GM21360 (cell line): ENCODE results near the gene KARS1.

Experiments
- ATAC-seq: cut with Tn5 transposase; IDR thresholded peaks from one replicate; pipeline ENCODE4 v1.9.1; 2021; ENCODE audit warnings: mild to moderate bottlenecking, moderate library complexity; ENCODE audit not compliant: unreplicated experiment

The KARS1 gene

DNA sequence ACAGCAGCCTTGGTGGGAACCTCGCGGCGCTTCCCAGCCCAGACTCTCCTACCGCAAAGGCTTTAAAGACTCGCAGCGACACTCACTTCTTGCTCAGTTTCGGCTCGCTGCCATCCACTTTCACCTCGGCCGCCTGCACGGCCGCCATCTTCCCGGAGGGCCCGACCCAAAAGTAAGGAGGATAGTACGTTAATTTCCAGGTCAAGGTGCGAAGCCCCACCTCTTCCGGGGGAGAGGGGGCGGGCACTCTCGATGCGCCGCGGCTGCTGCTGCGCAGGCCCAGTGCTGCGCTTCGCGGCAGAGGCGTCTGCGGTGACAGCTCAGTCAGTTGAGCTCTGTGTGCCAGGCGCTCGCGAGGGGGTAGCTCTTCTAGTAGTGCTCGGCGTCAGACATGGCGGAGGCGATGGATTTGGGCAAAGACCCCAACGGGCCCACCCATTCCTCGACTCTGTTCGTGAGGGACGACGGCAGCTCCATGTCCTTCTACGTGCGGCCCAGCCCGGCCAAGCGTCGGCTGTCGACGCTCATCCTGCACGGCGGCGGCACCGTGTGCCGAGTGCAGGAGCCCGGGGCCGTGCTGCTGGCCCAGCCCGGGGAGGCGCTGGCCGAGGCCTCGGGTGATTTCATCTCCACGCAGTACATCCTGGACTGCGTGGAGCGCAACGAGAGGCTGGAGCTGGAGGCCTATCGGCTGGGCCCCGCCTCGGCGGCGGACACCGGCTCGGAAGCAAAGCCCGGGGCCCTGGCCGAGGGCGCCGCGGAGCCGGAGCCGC lies at the start of gene KARS1, which contains the start of gene TERF2IP:
Gene KARS1, minus strand, starts transcription at position 174 of the 773 bp plus-strand sequence. Its CDS starts 26 bp downstream, at position 148.
Gene TERF2IP, plus strand, starts transcription at position 282 of the 773 bp plus-strand sequence. Its CDS starts 110 bp downstream, at position 392.
- ATAC-seq = peak; percentile 83

DNA sequence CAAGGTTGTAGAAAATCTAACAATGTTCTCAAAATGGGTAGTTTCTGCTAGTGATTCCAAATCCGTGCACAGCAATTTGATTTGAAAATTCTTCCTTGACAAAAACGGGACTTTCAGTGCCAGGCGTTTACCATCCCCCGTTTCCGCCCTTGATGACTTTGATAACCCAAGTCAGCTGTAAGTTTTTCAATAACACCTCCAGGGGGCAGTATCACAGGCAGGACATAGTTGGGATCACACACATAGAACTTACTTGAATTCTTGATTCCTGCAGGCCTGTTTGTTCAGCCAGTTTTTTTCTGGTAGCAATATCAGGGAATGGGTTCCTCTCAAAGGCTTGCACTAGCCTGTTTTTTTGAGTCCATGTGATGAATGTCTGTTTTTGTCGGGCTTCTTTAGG lies 48.2 kb upstream of the KARS1 start:
- no peak for ATAC-seq

DNA sequence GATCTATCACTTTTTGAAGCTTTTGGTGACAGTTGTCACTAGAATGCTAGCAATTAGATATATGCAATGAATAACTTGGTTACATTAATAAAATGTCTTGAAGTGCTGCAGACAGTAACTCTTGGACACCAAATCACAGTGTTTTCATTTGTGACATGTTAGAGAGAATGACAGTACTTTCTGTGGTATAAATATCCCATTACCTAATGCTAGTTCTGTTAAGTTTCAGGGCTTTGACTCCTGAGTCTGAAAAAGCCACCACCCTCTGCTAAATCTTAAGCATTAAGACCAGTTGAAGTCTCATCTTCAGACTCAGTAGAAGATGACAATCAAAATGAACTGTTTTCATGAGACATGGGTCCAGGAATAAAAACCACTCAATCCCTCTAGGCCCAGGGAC lies 39.9 kb upstream of the KARS1 start:
- no peak for ATAC-seq

DNA sequence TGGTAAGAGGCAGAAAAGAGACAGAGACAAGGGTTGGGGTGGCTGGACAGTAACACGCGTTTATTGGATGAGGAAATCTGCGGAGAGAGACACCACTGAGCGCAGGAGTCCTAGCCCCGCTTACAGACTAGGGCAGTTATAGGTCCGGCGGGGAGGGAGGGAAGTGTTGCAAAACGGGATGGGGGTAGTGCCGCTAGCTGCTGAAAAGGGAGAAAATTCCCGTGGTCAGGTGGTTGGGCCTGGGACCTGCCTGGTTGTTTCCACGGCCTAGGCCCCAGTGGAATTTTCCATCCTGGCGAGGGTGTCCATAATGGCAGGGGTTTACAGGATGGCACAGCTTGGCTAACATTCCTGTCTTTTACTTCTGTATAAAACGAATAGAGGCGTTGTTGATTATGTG lies 34.8 kb upstream of the KARS1 start:
- no peak for ATAC-seq

DNA sequence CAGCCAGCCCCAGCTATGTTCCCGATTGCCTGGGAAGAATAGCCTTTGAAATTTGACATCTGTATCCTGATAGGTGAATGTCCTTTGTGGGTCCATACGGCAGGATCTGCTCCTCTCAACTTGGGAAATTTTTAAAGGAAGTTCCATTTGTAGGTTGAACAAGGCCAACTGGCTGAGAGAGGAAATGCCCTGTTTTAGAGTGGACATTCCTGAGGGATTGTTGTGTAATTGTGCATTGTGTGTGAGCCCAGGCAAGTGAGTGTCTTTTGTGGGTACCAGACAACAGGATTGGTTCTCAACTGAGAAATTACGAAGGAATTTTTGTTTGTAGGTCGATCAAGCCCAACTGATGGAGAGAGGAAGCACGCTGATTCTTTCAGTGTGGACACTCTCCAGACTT lies 31.9 kb upstream of the KARS1 start:
- no peak for ATAC-seq

DNA sequence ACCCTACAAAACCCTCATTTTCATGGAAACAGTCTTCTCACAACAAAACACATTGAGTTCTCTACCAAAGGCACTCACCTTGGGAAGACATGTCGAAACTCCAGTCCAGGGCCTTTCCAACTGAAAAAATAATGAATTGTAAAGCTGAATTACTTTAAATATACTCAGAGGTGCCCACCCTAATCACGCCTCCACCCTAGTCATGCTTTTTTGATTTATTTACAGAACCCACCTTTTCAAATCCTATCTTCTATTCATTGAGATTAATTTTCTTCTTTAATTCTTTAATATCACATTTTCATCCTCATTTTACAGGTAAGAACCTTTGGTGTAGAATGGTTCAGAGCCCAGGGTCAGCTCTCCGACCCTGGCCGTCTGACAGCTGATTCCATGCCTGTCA lies 29.4 kb upstream of the KARS1 start, which contains the start of gene CPHXL2:
Gene CPHXL2, minus strand, starts transcription at position 101 of the 400 bp plus-strand sequence. Its CDS starts 10 bp downstream, at position 91.
- no peak for ATAC-seq

DNA sequence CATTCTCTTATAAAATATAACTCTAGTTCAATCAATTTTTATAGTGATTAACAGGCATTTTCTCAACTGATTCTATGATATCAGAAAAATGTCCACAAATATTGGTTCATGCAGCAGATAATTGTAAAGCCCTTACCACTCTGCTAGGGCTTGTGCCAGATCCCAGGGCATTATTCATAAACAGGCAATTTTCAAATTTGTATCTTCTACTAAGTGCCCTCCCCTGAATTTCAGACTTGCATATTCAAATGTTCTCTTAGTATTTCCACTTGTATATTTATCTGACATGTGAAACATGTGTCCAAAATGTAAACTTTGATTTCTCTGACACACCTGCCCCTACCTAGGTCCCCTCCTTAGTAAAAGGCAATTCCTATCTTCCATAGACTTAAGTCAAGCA lies 20.0 kb upstream of the KARS1 start:
- ATAC-seq = no peak

DNA sequence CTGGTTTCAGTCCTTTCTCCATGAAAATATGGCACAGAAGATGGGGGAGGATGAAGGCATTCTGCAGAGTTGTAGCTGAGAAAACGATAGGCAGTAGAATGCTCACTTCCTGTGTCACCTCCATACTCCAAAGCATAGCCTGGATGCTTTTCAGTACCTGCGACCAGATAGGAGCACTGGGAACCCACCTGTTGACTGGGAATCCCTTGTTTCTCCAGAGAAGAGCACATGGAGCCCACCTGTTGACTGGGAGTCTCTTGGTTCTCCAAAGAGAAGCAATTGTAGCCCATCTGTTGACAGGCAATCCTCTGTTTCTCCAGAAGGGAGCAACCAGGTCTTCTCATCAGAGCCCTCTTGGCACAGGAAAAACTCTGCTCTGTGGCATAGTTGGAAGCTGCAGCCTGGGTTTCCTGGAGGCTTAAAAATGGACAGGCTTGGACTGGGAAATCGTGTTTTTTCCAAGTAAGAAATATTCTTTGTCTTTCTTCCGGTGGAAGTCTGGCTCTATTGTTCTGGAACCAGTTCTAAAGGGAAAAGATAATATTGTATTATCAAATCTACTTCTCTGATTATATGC lies 13.3 kb upstream of the KARS1 start:
- ATAC-seq = no peak

DNA sequence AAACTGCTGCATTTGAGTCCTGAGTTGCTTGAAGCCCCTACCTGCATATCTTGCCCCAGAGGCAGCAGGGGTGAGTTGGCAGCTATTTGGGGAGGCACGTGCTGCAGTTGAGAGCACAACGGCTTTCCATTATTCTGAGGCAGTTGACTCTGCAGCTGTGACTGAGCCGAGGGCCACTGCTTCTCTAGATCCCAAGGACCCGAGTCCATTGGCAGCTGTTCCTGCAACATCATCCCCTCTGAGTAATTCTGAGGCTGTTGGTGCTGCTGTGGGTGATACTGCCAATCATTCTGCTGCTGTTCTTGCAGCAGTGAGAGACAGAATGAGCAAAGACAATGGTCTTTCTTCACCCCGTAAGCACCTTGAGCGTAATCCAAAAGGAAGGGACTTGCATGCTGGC lies 12.9 kb upstream of the KARS1 start:
- no peak for ATAC-seq

DNA sequence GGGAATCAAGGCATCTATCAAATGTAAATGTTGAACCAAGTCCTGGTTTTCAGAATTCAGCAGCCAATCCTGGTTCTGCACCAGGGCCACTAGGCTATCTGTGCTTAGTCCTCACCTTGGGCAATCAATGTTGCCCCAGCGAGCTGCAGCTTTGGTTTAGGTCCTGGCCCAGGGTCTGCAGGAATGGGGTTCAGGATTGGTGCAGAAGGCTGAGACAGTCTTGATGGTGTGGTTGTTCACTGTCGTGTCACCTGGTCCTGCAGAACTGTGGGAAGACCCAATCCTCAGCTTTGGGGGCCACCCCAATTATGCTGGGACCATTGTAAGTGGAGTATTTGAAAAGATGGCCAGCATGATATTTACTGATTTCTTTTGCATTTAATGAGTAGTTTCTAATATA lies 10.7 kb upstream of the KARS1 start:
- ATAC-seq = no peak

DNA sequence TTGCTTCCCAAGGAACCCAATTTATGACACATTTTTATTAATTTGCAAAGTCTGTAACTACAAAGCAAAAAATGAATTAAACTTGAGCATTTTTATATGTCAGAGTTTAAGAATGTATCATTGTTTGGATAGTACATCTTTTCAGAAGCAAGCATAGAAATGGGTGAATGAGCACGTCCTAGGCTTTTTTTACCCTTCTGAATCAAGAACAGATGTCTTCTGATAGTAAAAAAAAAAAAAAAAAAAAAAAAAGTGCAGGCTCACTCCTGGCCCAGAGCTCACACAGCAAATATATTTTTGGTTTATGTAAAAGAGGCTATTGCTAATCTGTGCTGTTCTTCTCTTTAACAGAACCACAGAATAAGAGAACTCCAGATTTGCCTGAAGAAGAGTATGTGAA lies 6.5 kb upstream of the KARS1 start:
- no peak for ATAC-seq

DNA sequence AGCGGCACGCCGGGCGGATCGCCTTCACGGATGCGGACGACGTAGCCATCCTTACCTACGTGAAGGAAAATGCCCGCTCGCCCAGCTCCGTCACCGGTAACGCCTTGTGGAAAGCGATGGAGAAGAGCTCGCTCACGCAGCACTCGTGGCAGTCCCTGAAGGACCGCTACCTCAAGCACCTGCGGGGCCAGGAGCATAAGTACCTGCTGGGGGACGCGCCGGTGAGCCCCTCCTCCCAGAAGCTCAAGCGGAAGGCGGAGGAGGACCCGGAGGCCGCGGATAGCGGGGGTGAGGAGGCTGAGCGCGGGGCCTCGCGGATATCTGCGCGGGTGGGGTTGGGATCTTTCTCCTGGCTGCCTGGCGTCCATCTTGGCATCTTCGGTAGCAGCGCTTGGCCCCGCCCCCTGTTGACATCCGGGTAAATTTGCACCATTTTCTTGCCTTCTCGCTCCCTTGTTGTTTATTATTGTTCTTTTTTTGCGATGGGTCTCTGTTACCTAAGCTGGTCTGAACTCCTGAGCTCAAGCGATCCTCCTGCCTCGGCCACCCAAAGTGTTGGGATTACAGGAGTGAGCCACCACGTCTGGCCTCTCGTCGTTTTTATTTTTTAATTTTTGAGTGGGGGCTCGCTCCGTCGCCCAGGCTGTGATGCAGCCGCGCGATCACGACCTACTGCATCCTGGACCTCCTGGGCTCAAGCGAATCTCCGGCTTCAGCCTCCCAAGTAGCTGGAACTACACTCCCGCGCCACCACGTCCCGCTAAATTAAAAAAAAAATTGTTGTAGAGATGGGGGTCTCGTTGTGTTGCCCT lies 1.0 kb upstream of the KARS1 start:
- peak; percentile 29 for ATAC-seq

DNA sequence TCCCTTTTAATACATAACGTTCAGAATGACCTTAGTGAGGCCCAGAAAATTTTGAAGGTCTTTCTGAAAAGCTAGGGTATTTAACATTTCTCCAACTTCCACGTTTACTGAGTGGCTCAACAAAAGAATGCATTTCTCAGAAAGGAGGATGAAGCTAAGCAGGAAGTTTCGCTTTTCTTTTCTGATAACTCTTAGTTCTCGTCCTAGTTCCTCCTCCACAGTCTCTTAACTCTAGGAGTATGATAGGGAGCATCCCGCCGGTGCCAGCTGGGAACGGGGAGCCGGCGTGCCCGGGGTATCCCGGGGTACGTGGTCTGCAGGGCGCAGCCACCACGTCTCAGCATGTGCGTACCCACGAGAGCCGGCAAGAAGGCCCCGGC lies 363 bp downstream of the KARS1 start:
- ATAC-seq = peak; percentile 17

DNA sequence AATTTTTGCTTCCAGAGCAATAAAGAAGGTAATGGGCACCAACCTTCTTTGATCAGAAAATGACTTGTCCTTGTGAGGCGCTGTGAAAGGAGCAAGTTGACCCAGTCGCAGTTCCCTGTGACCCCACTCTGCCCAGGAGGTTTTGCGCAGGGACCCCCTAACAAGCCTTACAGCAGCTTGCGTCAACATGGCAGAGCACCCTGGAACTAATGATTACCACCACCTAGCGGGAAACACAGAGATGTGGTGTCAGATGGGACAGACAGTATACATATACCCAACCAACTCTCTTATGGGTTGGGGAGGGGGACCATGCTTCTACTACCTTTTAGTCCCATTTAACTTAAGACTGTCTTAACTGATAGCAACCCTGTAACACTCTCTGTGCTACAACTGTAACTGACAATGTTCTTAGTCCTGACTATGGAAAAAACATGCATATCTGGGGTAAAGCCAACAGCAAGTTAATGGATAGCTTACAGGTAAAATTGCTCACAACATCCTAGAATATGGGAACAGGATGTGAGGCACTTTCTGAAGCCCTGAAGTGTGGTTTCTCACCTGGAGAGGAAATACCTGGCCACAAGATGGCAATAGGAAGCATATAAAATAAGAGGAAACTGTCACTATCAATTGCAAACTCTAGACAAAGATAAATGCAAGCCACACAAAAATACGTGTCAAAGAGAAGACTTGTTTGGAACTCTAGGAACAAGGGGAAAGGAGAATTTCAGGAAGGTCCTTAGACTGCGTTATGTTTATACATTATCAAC lies 3.0 kb downstream of the KARS1 start:
- no peak for ATAC-seq

DNA sequence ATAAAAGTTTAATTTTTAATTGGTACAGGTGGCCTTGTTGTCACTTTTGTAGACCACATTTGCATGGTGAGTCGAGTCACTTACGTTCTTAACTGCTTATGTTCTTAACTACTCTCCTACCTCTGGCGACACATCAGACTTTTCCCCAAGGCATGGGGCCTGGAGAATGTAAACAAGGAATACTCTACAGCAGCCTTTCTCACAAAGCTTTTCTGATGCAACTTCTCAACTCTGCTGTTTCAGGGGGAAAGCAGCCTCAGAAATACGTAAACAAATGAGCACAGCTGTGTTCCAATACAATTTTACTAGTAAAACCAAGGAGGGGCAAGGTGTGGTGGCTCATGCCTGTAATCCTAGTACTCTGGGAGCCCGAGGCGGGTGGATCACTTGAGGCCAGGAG lies 6.9 kb downstream of the KARS1 start:
- no peak for ATAC-seq

DNA sequence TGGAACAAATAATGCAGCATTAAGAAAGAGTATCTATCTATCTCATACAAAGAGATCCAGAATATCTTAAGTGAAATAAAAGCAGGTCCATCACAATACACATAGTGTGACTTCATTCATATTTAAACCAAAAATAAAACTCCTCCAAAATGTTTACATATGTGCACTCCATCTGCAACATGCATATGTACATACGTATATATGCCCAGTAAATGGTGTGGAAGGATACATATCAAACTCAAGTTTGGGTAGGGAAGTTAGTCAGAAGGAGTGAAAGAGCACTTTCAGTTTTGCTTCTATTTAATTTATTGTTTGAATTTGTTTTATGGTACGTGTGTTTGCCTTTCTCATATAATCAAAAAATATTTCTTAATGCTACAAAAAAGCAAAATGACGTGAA lies 12.4 kb downstream of the KARS1 start:
- ATAC-seq = no peak

DNA sequence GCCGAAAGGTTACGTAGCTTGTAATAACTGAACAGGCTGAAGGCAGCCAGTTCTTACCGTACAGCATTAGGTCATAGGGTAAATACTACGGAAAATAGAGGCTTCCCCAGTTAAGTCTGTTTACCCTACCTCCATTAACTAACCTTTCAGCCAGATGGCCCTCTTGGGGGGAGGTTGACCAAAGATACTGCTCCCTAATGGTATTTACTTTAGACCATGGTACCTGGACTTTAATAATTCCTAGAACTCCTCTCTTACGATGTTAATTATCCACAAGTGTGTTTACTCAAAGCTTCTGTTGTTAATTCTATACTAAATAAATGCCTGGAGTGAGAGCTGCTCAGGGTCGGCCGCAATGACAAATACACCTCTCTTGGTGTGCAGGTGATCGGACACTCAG lies 14.6 kb downstream of the KARS1 start:
- no peak for ATAC-seq

DNA sequence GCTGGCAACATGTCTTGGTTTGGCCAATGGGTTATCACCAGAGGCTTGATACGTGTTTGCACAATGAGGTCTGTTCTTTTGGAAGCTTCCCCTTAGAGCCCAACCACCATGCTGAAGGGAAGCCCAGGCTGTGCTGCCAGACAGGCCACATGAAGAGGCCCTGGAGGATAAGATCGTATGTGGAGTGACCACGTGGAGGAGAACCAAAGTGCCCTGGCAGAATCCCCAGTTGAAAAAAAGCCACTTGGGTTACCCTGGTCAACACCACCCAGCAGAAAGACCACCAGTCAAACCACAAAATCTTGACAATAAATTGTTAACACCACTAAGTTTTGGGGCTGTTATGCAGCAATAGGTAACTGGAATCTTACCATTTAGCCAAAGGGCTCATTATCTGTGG lies 17.4 kb downstream of the KARS1 start:
- ATAC-seq = no peak

DNA sequence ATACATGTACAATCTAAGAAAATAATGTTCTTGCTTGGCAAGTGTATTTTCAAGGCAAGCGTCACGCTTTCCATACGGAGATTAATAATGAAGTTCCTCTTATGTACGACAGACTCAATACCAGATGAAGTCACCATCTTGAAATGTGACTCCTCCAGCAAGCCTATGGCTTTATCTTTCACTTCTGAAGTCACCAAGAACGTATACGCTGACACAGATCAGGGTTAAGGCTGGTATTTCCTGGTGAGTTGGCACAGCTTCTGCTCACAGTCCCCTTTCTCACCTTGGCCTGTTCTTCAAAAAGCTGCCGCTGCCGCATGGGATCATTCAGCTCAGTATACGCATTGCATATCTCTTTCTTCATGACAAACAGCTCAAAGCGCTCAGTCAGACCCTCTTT lies 18.3 kb downstream of the KARS1 start:
- ATAC-seq = no peak

DNA sequence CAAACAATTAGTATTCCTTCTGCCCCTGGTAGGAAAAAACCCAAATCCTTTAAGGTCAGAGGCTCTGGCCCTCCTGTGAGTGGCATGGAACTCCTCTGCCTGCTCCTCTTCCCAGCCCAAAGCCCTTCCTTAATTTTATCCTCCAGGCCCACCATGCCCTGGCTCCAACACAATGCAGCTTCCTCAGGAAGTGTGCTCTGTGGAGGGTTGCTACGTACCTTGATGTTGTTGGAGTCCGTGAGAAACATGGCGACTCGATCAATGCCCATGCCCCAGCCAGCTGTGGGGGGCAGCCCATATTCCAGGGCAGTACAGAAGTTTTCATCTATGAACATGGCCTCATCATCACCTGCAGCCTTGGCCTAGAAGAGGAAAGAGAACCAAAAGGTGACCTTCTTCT lies 19.1 kb downstream of the KARS1 start:
- ATAC-seq = no peak

DNA sequence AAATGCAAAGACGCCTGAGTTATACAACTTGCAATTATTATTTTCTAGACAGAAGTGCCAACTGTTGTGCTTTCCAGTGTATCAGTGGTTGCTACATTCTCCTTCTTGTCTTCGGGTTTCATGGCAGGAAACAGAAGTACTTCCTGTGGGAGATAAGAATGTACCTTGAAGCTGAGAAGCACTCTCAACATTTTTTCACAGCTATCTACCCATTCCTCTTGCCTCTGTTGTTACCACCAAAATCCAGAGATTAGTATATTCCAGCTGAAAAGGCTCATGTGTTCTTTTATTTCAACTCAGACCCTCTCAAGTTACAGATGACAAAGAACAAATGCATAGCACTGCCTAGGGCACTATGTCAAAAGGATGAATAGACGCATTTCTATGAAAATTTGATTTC lies 19.6 kb downstream of the KARS1 start:
- no peak for ATAC-seq
